OCI-LY1 (cell line): ENCODE results near the gene ADGRB2.

ENCODE experiments used
- H2AFZ ChIP-seq: fragments of 200-600 bp; sonication (generic), shearing (Covaris generic); 2 replicates; pipeline ENCODE4 v1.6.0; 2014; ENCODE audit warnings: antibody characterized with exemption, mild to moderate bottlenecking, low read length
- H3F3A ChIP-seq: fragments of 200-600 bp; sonication (generic), shearing (Covaris generic); 2 replicates; pipeline ENCODE4 v1.6.0; 2014; ENCODE audit warnings: mild to moderate bottlenecking, antibody characterized with exemption, low read length, moderate library complexity; ENCODE audit not compliant: insufficient read depth
- H3K27ac ChIP-seq: fragments of 200-600 bp; sonication (generic); 2 replicates; pipeline ENCODE4 v1.5.1; 2014; ENCODE audit warnings: low read length, mixed run types, mild to moderate bottlenecking, low read depth; ENCODE audit not compliant: poor library complexity, severe bottlenecking
- H3K27me3 ChIP-seq: fragments of 200-600 bp; sonication (generic); 2 replicates; pipeline ENCODE4 v1.6.0; 2014; ENCODE audit warnings: antibody characterized with exemption, mild to moderate bottlenecking, low read length, moderate library complexity; ENCODE audit not compliant: insufficient read depth
- H3K36me3 ChIP-seq: fragments of 200-600 bp; sonication (generic); 2 replicates; pipeline ENCODE4 v1.6.1; 2014; ENCODE audit warnings: mild to moderate bottlenecking, antibody characterized with exemption, low read length, moderate library complexity, mixed read lengths; ENCODE audit not compliant: insufficient read depth
- H3K4me1 ChIP-seq: fragments of 200-600 bp; sonication (generic); 2 replicates; pipeline ENCODE4 v1.5.1; 2014; ENCODE audit warnings: mild to moderate bottlenecking, low read length, moderate library complexity; ENCODE audit not compliant: insufficient read depth, severe bottlenecking
- H3K4me2 ChIP-seq: fragments of 200-600 bp; sonication (generic), shearing (Covaris generic); 2 replicates; pipeline ENCODE4 v1.6.1; 2014; ENCODE audit warnings: low read length
- H3K4me3 ChIP-seq: fragments of 200-600 bp; sonication (generic); 2 replicates; pipeline ENCODE4 v1.5.1; 2014; ENCODE audit warnings: low read length, low read depth, mild to moderate bottlenecking, mixed read lengths; ENCODE audit not compliant: poor library complexity, severe bottlenecking
- H3K79me2 ChIP-seq: fragments of 200-600 bp; shearing (Covaris generic); 2 replicates; pipeline ENCODE4 v1.6.1; 2016; ENCODE audit warnings: mixed run types, low read length, mixed read lengths; ENCODE audit not compliant: insufficient read depth
- H3K9ac ChIP-seq: fragments of 200-600 bp; sonication (generic), shearing (Covaris generic); 2 replicates; pipeline ENCODE4 v1.6.1; 2014; ENCODE audit warnings: mild to moderate bottlenecking, low read length, mixed read lengths
- H3K9me2 ChIP-seq: fragments of 200-600 bp; sonication (generic), shearing (Covaris generic); 2 replicates; pipeline ENCODE4 v1.6.1; 2014; ENCODE audit warnings: low read depth, mild to moderate bottlenecking, low read length, mixed read lengths
- H3K9me3 ChIP-seq: fragments of 200-600 bp; shearing (Covaris generic); 2 replicates; pipeline ENCODE4 v1.6.1; 2014; ENCODE audit warnings: low read length, mixed read lengths
- H4K20me1 ChIP-seq: fragments of 200-600 bp; sonication (generic), shearing (Covaris generic); 2 replicates; pipeline ENCODE4 v1.6.0; 2016; ENCODE audit warnings: mild to moderate bottlenecking, low read length; ENCODE audit not compliant: insufficient read depth
- CTCF ChIP-seq: fragments of 200-600 bp; sonication (generic), shearing (Covaris generic); IDR thresholded peaks from 2 replicates; pipeline ENCODE4 v1.5.1; 2017; ENCODE audit warnings: mild to moderate bottlenecking, antibody characterized with exemption, low read length, moderate library complexity, mixed read lengths
- EZH2 ChIP-seq: fragments of 200-600 bp; sonication (generic), shearing (Covaris generic); IDR thresholded peaks from 2 replicates; pipeline ENCODE4 v1.8.0; 2017; ENCODE audit warnings: borderline replicate concordance, mixed run types, mild to moderate bottlenecking, antibody characterized with exemption, low read length, moderate library complexity, mixed read lengths

The ADGRB2 gene

GRCh38 chr1:31725134-31725533, 39.0 kb downstream of the ADGRB2 start:
- H3K27ac ChIP-seq: no peak overlapping the region
- H3K9me3 ChIP-seq: no peaks in the 10 kb centered on the region
- no peaks in the 10 kb centered on the region for H3K4me1 ChIP-seq
- no peaks in the 10 kb centered on the region for H3K36me3 ChIP-seq
- no peaks in the 10 kb centered on the region for H3K79me2 ChIP-seq
- H3K4me2 ChIP-seq: no peak overlapping the region
- TF ChIP-seq CTCF: no peak
- TF ChIP-seq EZH2: no peak
- no peak overlapping the region for H3K9ac ChIP-seq
- H2AFZ ChIP-seq: no peak overlapping the region
- no peaks in the 10 kb centered on the region for H3K27me3 ChIP-seq
- H3K4me3 ChIP-seq: no peak overlapping the region
- H4K20me1 ChIP-seq: no peaks in the 10 kb centered on the region
- H3K9me2 ChIP-seq: no peaks in the 10 kb centered on the region
- no peaks in the 10 kb centered on the region for H3F3A ChIP-seq

- no peaks in the 10 kb centered on the region for H3K9me3 ChIP-seq
- no peaks in the 10 kb centered on the region for H3K36me3 ChIP-seq
- no peaks in the 10 kb centered on the region for H4K20me1 ChIP-seq
- TF ChIP-seq CTCF: no peak
- no peak for TF ChIP-seq EZH2
- no peaks in the 10 kb centered on the region for H3K27me3 ChIP-seq
- H3K79me2 ChIP-seq: no peaks in the 10 kb centered on the region
- no peaks in the 10 kb centered on the region for H3K9me2 ChIP-seq
- H3K27ac ChIP-seq: no peak overlapping the region
- H2AFZ ChIP-seq: no peak overlapping the region
- H3K4me3 ChIP-seq: no peak overlapping the region
- H3F3A ChIP-seq: no peaks in the 10 kb centered on the region
- no peaks in the 10 kb centered on the region for H3K4me1 ChIP-seq
- no peak overlapping the region for H3K9ac ChIP-seq
- no peak overlapping the region for H3K4me2 ChIP-seq
These were observed 40.2 kb downstream of the ADGRB2 start for GRCh38 chr1:31723828-31724359.

- Histone ChIP-seq H3K9me3 (no peaks in the 10 kb centered on the region), H3K4me1 (peaks cover 12% of the 10 kb centered on the region)
These were observed 45.7 kb downstream of the ADGRB2 start for GRCh38 chr1:31718327-31718897.

More at GRCh38 chr1:31718327-31718897, 45.7 kb downstream of the ADGRB2 start:
- no peaks in the 10 kb centered on the region for H3K9me2 ChIP-seq
- no peak overlapping the region for H3K27ac ChIP-seq
- no peak overlapping the region for H3K4me3 ChIP-seq
- no peaks in the 10 kb centered on the region for H4K20me1 ChIP-seq
- H3F3A ChIP-seq: no peaks in the 10 kb centered on the region
- H3K4me2 ChIP-seq: no peak overlapping the region
- H2AFZ ChIP-seq: no peak overlapping the region
- no peak overlapping the region for H3K9ac ChIP-seq
- no peaks in the 10 kb centered on the region for H3K79me2 ChIP-seq
- no peaks in the 10 kb centered on the region for H3K36me3 ChIP-seq
- TF ChIP-seq CTCF: no peak
- TF ChIP-seq EZH2: no peak
- H3K27me3 ChIP-seq: peaks cover 6% of the 10 kb centered on the region; the same call in 1 of the 2 replicates
